ENCODE measurements around the gene PIK3C2B.
"Not testable (repeated sequence)": the region's sequence is repeated elsewhere in the genome, so short reads cannot be mapped to it uniquely, and the experiment has no call there.

Gene PIK3C2B

DNA sequence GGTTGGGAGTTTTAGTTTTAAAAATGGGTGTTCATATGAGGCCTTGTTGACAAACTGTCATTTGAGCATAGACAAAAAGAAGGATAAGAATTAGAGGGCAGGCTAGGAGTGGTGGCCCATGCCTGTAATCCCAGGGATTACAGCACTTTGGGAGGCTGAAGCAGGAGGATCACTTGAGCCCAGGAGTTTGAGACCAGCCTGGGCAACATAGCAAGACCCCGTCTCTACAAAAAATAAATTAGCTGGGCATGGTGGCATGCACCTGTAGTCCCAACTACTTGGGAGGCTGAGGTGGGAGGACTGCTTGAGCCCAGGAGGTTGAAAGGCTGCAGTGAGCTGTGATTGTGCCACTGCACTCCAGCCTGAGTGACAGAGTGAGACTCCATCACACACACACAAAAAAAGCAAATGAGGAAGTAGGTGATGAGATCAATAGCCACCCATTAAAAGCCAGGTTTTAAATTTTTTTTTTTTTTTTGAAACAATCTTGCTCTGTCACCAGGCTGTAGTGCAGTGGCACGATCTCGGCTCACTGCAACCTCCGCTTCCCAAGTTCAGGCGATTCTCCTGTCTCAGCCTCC, 27.4 kb upstream of the PIK3C2B start:
- not testable (repeated sequence) for H3K4me1 ChIP-seq (ENCODE audit: control insufficient read depth, insufficient read depth, low read length); H3K36me3 ChIP-seq (ENCODE audit: control insufficient read depth, insufficient read depth, low read length); DNase-seq (ENCODE audit: low read depth, low spot score); H3K27me3 ChIP-seq (ENCODE audit: control insufficient read depth, insufficient read depth, low read length); H3K4me3 ChIP-seq (ENCODE audit: low read length); H3K9me3 ChIP-seq (ENCODE audit: control insufficient read depth, insufficient read depth, low read length); H3K27ac ChIP-seq (ENCODE audit: low read length)
- no CpG with 5 or more reads among the region's 5 CpGs for WGBS (ENCODE audit: insufficient coverage, insufficient read length)

DNA sequence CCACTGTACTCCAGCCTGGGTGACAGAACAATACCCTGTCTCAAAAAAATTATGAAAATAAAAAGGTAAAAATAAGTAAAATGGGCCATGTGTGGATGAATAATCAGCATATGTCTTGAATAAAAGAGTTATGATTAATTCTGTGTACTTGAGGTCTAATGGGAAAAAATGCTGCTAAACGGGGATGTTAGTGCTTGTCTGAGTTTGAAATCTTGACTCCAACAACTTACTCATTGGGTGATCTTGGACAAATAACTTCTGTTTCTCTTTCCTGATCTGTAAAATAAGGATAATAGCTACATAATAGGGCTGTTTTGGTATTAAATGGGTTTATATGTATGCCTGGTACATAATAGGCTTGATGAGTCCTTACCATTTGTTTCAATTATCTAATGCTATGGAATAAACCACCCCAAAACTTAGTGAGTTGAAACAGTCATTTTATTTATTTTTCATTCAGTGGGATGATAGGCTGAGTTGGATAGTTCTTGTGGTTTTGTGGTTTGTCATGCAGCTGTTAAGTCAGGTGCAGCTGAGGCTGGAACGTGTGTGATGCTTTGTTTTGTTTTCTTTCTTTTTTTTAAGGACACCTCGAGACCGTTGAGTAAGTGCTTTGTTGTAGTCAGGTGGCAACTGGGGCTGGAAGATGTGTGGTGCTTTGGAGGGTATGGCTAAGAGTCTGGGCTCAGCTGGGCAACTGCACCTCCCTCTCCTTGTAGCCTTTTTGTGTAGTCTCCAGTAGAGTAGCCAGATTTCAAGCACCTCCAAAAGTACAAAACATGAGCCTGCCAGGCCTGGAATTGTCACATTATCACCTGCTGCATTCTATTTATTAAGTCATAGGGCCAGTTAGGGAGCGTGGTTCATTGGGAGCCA, 26.5 kb upstream of the PIK3C2B start:
- WGBS (ENCODE audit: insufficient coverage, insufficient read length): no CpG with 5 or more reads among the region's 5 CpGs
- no peak overlapping the region for H3K4me3 ChIP-seq (ENCODE audit: low read length)

DNA sequence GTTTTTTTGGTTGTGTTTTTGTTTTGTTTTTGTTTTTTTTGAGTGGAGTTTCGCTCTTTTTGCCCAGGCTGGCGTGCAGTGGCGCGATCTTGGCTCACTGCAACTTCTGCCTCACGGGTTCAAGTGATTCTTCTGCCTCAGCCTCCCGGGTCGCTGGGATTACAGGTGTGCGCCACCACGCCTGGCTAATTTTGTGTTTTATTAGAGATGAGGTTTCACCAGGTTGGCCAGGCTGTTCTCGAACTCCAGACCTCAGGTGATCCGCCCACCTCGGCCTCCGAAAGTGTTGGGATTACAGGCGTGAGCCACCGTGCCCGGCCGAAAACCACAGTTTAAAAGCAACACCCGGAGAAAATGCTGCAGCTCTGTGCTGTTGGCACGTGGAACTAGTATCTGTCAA, 22.8 kb upstream of the PIK3C2B start:
- H3K4me1 ChIP-seq (ENCODE audit: control insufficient read depth, insufficient read depth, low read length); H3K27ac ChIP-seq (ENCODE audit: low read length); H3K36me3 ChIP-seq (ENCODE audit: control insufficient read depth, insufficient read depth, low read length); H3K4me3 ChIP-seq (ENCODE audit: low read length); H3K9me3 ChIP-seq (ENCODE audit: control insufficient read depth, insufficient read depth, low read length); H3K27me3 ChIP-seq (ENCODE audit: control insufficient read depth, insufficient read depth, low read length); DNase-seq (ENCODE audit: low read depth, low spot score): not testable (repeated sequence)
- WGBS (ENCODE audit: insufficient coverage, insufficient read length): no CpG with 5 or more reads among the region's 19 CpGs

More for the DNA sequence above, 26.5 kb upstream of the PIK3C2B start:
- no peaks in the 10 kb centered on the region for H3K27me3 ChIP-seq (ENCODE audit: control insufficient read depth, insufficient read depth, low read length)
- no peaks in the 10 kb centered on the region for H3K4me1 ChIP-seq (ENCODE audit: control insufficient read depth, insufficient read depth, low read length)
- no peak overlapping the region for H3K27ac ChIP-seq (ENCODE audit: low read length)
- DNase-seq (ENCODE audit: low read depth, low spot score): no peak
- H3K36me3 ChIP-seq (ENCODE audit: control insufficient read depth, insufficient read depth, low read length): peaks cover 4% of the 10 kb centered on the region; the same call in 1 of the 2 replicates
- H3K9me3 ChIP-seq (ENCODE audit: control insufficient read depth, insufficient read depth, low read length): no peaks in the 10 kb centered on the region

DNA sequence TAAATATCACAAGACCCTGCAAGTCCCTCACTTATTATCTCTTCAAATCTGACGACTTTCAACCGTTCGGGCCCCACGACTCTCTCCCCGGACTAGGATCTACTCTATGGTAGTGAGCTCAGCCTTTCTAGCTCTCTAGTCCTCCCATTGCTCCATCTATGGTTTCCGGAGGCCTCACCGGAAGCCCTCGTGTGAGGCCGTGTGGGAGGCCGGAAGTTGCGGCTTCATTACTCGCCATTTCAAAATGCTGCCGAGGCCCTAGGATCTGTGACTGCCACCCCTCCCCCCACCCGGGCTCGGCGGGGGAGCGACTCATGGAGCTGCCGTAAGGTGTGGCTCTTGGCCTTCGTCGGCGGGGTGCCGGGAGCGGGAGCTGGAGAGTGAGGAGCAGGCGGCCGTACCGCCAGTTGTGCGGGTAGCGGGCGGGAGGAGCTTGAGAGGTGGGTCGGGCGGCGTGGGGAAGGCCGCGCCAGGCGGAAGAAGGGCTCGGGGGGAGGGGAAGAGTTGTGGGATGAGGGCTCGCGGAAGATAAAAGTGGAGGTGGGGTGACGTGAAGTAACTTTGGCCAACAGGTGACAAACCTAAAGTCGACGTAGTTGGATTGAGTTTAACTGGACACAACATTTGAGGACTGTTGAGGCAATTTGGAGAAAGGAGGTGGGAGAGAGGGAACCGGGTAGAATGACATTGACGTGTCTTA, 21.7 kb upstream of the PIK3C2B start, which contains the start of gene MDM4:
Gene MDM4 (plus strand): TSS at position 227 of the 700 bp plus-strand sequence. CDS start 9,113 bp downstream, outside the sequence.
- no peaks in the 10 kb centered on the region for H3K4me1 ChIP-seq (ENCODE audit: control insufficient read depth, insufficient read depth, low read length)
- WGBS (ENCODE audit: insufficient coverage, insufficient read length): no CpG with 5 or more reads among the region's 43 CpGs
- DNase-seq (ENCODE audit: low read depth, low spot score): peak; percentile 91

DNA sequence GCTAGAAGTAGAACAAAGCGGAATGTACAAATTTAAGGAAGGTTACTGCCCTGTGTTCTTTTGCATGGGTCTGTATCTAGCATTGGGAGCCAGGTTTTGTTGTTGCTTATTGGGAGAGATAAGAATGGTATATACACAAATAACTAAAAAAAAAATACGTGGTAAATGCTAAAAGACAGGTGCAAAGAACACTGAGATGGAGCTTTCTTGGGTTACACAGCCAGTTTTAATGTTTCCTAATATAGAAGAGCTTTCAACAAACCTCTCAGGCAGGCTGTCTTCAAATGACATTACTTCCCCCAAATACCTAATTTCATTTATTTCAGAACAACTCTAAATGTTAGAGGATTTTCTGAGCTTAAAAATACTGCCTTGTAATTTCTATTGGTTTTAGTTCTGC, 20.2 kb upstream of the PIK3C2B start:
- no peak overlapping the region for H3K4me3 ChIP-seq (ENCODE audit: low read length)
- no peak for DNase-seq (ENCODE audit: low read depth, low spot score)
- WGBS (ENCODE audit: insufficient coverage, insufficient read length): no CpG with 5 or more reads among the region's 2 CpGs
- no peaks in the 10 kb centered on the region for H3K4me1 ChIP-seq (ENCODE audit: control insufficient read depth, insufficient read depth, low read length)
- H3K9me3 ChIP-seq (ENCODE audit: control insufficient read depth, insufficient read depth, low read length): no peaks in the 10 kb centered on the region
- H3K27me3 ChIP-seq (ENCODE audit: control insufficient read depth, insufficient read depth, low read length): no peaks in the 10 kb centered on the region
- peaks cover 4% of the 10 kb centered on the region; the same call in 1 of the 2 replicates for H3K36me3 ChIP-seq (ENCODE audit: control insufficient read depth, insufficient read depth, low read length)
- H3K27ac ChIP-seq (ENCODE audit: low read length): no peak overlapping the region

More for the DNA sequence above, 21.7 kb upstream of the PIK3C2B start, which contains the start of gene MDM4:
- Histone ChIP-seq H3K27ac (ENCODE audit: low read length) (no peak within 1 kb of the TSS), H3K36me3 (ENCODE audit: control insufficient read depth, insufficient read depth, low read length) (peaks cover 4% of the 10 kb centered on the region; the same call in 1 of the 2 replicates), H3K27me3 (ENCODE audit: control insufficient read depth, insufficient read depth, low read length) (no peaks in the 10 kb centered on the region), H3K4me3 (ENCODE audit: low read length) (peak within 1 kb of the TSS; percentile 87; the same call in 1 of the 2 replicates), H3K9me3 (ENCODE audit: control insufficient read depth, insufficient read depth, low read length) (no peaks in the 10 kb centered on the region)

DNA sequence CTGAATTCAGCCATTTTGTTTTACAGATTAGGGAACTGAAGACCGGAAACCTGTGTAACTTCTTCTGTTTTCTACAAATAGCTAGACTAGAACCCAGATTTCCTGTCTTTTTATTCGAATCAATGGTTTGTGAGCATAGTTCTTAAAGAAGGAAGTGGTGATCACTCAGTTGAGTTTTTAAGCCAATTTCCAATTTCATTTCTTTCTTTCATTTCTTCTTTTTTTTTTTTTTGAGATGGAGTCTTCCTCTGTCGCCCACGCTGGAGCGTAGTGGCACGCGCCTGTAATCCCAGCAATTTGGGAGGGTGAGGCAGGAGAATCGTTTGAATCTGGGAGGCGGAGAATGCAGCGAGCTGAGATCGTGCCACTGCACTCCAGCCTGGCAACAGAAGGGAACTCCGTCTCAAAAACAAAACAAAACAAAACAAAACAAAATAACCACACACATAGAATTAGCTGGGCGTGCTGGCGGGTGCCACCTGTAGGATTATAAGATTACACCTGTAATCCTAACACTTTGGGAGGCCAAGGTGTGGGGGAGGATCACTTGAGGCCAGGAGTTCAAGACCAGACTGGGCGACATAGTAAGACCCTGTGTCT, 18.6 kb upstream of the PIK3C2B start:
- no CpG with 5 or more reads among the region's 15 CpGs for WGBS (ENCODE audit: insufficient coverage, insufficient read length)
- no peak overlapping the region for H3K4me3 ChIP-seq (ENCODE audit: low read length)

DNA sequence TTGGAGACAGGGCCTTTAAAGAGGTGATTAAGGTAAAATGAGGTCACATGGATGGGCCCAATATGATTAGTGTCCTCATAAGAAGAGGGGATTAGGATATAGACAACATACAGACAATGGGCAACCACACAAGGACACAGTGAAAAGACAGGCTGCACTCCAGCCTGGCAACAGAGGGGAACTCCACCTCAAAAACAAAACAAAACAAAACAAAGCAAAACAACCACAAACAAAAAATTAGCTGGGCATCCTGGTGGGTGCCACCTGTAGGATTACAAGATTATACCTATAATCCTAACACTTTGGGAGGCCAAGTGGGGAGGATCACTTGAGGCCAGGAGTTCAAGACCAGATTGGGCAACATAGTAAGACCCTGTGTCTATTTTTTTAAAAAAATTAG, 16.8 kb upstream of the PIK3C2B start:
- H3K4me3 ChIP-seq (ENCODE audit: low read length): no peak overlapping the region
- H3K36me3 ChIP-seq (ENCODE audit: control insufficient read depth, insufficient read depth, low read length): no peaks in the 10 kb centered on the region
- H3K27me3 ChIP-seq (ENCODE audit: control insufficient read depth, insufficient read depth, low read length): no peaks in the 10 kb centered on the region
- H3K27ac ChIP-seq (ENCODE audit: low read length): no peak overlapping the region
- no peaks in the 10 kb centered on the region for H3K9me3 ChIP-seq (ENCODE audit: control insufficient read depth, insufficient read depth, low read length)
- no peaks in the 10 kb centered on the region for H3K4me1 ChIP-seq (ENCODE audit: control insufficient read depth, insufficient read depth, low read length)
- no peak for DNase-seq (ENCODE audit: low read depth, low spot score)

More for the DNA sequence above, 18.6 kb upstream of the PIK3C2B start:
- no peak overlapping the region for H3K27ac ChIP-seq (ENCODE audit: low read length)
- no peaks in the 10 kb centered on the region for H3K4me1 ChIP-seq (ENCODE audit: control insufficient read depth, insufficient read depth, low read length)
- H3K9me3 ChIP-seq (ENCODE audit: control insufficient read depth, insufficient read depth, low read length): no peaks in the 10 kb centered on the region
- DNase-seq (ENCODE audit: low read depth, low spot score): no peak
- H3K27me3 ChIP-seq (ENCODE audit: control insufficient read depth, insufficient read depth, low read length): no peaks in the 10 kb centered on the region
- peaks cover under 1% of the 10 kb centered on the region; the same call in 1 of the 2 replicates for H3K36me3 ChIP-seq (ENCODE audit: control insufficient read depth, insufficient read depth, low read length)

DNA sequence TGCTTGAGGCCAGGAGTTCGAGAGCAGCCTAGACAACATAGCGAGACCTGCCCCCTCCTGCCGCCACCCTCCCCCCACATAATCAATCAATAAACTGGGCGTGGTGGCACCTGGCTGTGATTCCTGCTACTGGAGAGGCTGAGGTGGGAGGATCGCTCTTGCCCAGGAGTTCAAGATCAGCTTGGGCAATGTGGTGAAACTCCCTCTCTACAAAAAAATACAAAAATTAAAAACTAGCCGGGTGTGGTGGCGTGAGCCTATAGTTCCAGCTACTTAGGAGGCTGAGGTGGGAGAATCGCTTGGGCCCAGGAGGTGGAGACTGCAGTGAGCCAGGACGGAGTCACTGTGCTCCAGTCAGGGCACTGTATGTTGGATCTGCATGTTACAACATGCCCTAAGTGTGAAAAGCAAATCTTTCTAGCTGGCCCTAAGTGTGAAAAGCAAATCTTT, 14.6 kb upstream of the PIK3C2B start:
- WGBS (ENCODE audit: insufficient coverage, insufficient read length): no CpG with 5 or more reads among the region's 9 CpGs
- Histone ChIP-seq H3K4me3 (ENCODE audit: low read length) (no peak overlapping the region), H3K27ac (ENCODE audit: low read length) (no peak overlapping the region), H3K9me3 (ENCODE audit: control insufficient read depth, insufficient read depth, low read length) (no peaks in the 10 kb centered on the region), H3K36me3 (ENCODE audit: control insufficient read depth, insufficient read depth, low read length) (no peaks in the 10 kb centered on the region), H3K4me1 (ENCODE audit: control insufficient read depth, insufficient read depth, low read length) (no peaks in the 10 kb centered on the region), H3K27me3 (ENCODE audit: control insufficient read depth, insufficient read depth, low read length) (no peaks in the 10 kb centered on the region)
- no peak for DNase-seq (ENCODE audit: low read depth, low spot score)

DNA sequence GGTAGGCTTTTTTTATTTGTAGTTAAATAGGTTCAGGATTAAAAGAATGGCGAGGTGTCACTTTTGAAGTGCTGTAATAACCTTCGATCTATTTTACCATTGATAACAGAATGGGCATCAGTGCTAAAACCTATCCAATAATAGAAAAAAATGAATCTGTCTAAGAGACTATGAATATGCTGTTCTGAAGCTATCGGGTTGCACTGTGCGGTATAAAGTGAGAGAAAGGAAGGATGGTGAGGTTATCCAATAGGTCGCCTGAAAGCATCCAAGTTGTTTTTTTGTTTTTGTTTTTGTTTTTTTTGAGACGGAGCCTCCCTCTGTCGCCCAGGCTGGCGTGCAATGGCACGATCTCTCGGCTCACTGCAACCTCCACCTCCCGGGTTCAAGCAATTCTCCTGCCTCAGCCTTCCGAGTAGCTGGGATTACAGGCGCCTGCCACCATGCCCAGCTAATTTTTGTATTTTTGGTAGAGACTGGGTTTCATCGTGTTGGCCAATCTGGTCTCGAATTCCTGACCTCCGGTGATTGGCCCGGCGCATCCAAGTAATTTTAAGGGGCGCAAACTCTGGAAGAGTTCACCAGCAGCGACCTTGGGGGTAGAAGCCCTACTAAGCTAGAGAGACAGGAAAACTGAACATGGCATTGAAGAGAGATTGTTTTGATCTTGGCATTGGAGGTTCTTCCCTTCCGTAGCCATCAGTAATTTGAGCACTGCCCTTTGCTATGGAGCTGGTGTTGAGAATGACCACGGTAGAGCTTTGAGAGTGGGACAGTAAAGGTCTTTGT, 12.9 kb upstream of the PIK3C2B start:
- no CpG with 5 or more reads among the region's 22 CpGs for WGBS (ENCODE audit: insufficient coverage, insufficient read length)
- DNase-seq (ENCODE audit: low read depth, low spot score): no peak
- H3K4me1 ChIP-seq (ENCODE audit: control insufficient read depth, insufficient read depth, low read length): no peaks in the 10 kb centered on the region; the same call in 1 of the 2 replicates

More for the DNA sequence above, 12.9 kb upstream of the PIK3C2B start:
- no peaks in the 10 kb centered on the region for H3K27me3 ChIP-seq (ENCODE audit: control insufficient read depth, insufficient read depth, low read length)
- no peaks in the 10 kb centered on the region for H3K36me3 ChIP-seq (ENCODE audit: control insufficient read depth, insufficient read depth, low read length)
- H3K27ac ChIP-seq (ENCODE audit: low read length): no peak overlapping the region
- peak overlapping the region; percentile 97; the same call in 1 of the 2 replicates for H3K4me3 ChIP-seq (ENCODE audit: low read length)
- H3K9me3 ChIP-seq (ENCODE audit: control insufficient read depth, insufficient read depth, low read length): no peaks in the 10 kb centered on the region
